Osteocyte (in vitro differentiated cells): ENCODE data around the gene OPCML. TPM values are rescaled to one million over a fixed set of nuclear protein-coding genes. Genes with fewer than 3 reads are reported as not detected.

Source experiments
- DNase-seq: peaks from one replicate; pipeline ENCODE4 v3.0.0; 2021; ENCODE audit warnings: mixed read lengths; ENCODE audit not compliant: unreplicated experiment; ENCODE audit errors: extremely low spot score
- H3K27ac Mint-ChIP-seq: one replicate; pipeline ENCODE4 v1.8.0; 2021; ENCODE audit warnings: mild to moderate bottlenecking, mixed read lengths; ENCODE audit not compliant: unreplicated experiment
- H3K27me3 Mint-ChIP-seq: one replicate; pipeline ENCODE4 v1.8.0; 2021; ENCODE audit warnings: mixed read lengths; ENCODE audit not compliant: unreplicated experiment
- H3K36me3 Mint-ChIP-seq: one replicate; pipeline ENCODE4 v1.8.0; 2021; ENCODE audit warnings: mixed read lengths; ENCODE audit not compliant: unreplicated experiment
- H3K4me1 Mint-ChIP-seq: one replicate; pipeline ENCODE4 v1.8.0; 2021; ENCODE audit warnings: mixed read lengths; ENCODE audit not compliant: unreplicated experiment
- H3K4me3 Mint-ChIP-seq: one replicate; pipeline ENCODE4 v1.8.0; 2021; ENCODE audit warnings: mild to moderate bottlenecking, moderate library complexity, mixed read lengths; ENCODE audit not compliant: unreplicated experiment
- H3K9me3 Mint-ChIP-seq: one replicate; pipeline ENCODE4 v1.8.0; 2021; ENCODE audit warnings: mixed read lengths; ENCODE audit not compliant: unreplicated experiment
- CTCF ChIP-seq: fragments of 200-600 bp; sonication (generic); IDR thresholded peaks from 2 replicates; pipeline ENCODE4 v1.5.0; 2021; ENCODE audit warnings: antibody characterized with exemption, mild to moderate bottlenecking, moderate library complexity
- total RNA-seq: library from RNA; stranded (reverse); gene quantifications from 2 replicates; pipeline ENCODE4 v1.2.1, GENCODE V29; 2021

OPCML gene
- total RNA-seq, 1 donor from 2014 or later: 0.11 TPM

DNA sequence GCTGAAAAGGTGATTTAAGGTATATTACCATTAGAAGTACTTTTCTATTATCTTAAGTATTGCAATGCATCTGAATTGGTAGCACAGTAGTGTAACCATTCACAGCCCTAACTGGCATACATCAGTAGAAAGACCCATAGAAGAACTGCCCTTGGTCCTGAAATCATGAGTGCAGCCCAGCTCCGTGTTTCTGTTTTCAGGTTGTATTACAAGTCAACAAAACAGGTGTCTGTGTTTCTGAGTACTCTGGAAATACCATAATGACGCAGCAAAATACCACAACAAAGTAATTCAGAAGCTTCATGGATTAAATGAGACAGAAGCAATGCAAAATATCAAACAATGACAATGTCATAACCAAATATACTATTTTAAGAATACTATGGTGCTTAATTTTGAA is 226.3 kb downstream of the OPCML start:
- no peak for TF ChIP-seq CTCF
- Mint-ChIP-seq H3K9me3 (peaks cover 51% of the 10 kb centered on the region), H3K27me3 (no peaks in the 10 kb centered on the region), H3K36me3 (no peaks in the 10 kb centered on the region), H3K4me3 (no peak overlapping the region), H3K4me1 (no peaks in the 10 kb centered on the region), H3K27ac (no peak overlapping the region)
- no peak for DNase-seq

- Mint-ChIP-seq H3K9me3 (peaks cover 51% of the 10 kb centered on the region), H3K27ac (no peak overlapping the region), H3K27me3 (no peaks in the 10 kb centered on the region)
Observed at GRCh38 chr11:133305208-133305956, 226.9 kb downstream of the OPCML start.

DNA sequence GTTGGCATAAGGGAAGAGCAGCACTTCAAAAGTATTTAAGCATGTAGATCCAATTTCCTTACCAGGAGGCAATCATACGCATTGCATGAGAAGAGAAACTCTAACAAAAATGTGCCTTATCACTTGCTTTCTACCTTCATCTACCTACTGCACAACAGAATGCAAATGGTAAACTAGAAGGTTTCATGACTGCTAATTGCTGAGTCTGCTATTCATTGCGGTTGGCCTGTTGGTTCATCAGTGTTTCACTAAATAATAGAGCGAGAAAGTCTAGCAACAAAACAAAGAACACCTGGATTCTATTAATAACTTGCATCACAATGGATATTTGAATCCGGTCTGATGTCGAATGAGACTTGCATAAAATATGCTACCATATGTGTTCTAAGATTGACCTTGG is 229.0 kb downstream of the OPCML start:
- no peak for TF ChIP-seq CTCF
- no peak overlapping the region for H3K27ac Mint-ChIP-seq
- no peaks in the 10 kb centered on the region for H3K4me1 Mint-ChIP-seq
- H3K36me3 Mint-ChIP-seq: no peaks in the 10 kb centered on the region
- DNase-seq: no peak
- H3K9me3 Mint-ChIP-seq: peaks cover 45% of the 10 kb centered on the region
- H3K27me3 Mint-ChIP-seq: no peaks in the 10 kb centered on the region
- H3K4me3 Mint-ChIP-seq: no peak overlapping the region

More at GRCh38 chr11:133305208-133305956, 226.9 kb downstream of the OPCML start:
- Mint-ChIP-seq H3K4me3 (no peak overlapping the region), H3K36me3 (no peaks in the 10 kb centered on the region), H3K4me1 (no peaks in the 10 kb centered on the region)
- no peak for DNase-seq
- TF ChIP-seq CTCF: no peak

GRCh38 chr11:133302056-133302455 is 230.2 kb downstream of the OPCML start:
- Mint-ChIP-seq H3K4me3 (no peak overlapping the region), H3K36me3 (no peaks in the 10 kb centered on the region), H3K4me1 (no peaks in the 10 kb centered on the region), H3K27me3 (no peaks in the 10 kb centered on the region), H3K9me3 (peaks cover 38% of the 10 kb centered on the region), H3K27ac (no peak overlapping the region)
- no peak for TF ChIP-seq CTCF
- DNase-seq: no peak

- no peak overlapping the region for H3K27ac Mint-ChIP-seq
- no peak for TF ChIP-seq CTCF
- H3K9me3 Mint-ChIP-seq: peaks cover 32% of the 10 kb centered on the region
- DNase-seq: no peak
- H3K36me3 Mint-ChIP-seq: no peaks in the 10 kb centered on the region
- no peak overlapping the region for H3K4me3 Mint-ChIP-seq
- H3K27me3 Mint-ChIP-seq: no peaks in the 10 kb centered on the region
- H3K4me1 Mint-ChIP-seq: no peaks in the 10 kb centered on the region
Observed at GRCh38 chr11:133300666-133301065, 231.6 kb downstream of the OPCML start.
